Stomach (tissue), 9 donors: ENCODE results near the gene TC2N. TPM values are rescaled to one million over a fixed set of nuclear protein-coding genes. Genes with fewer than 3 reads are reported as not detected.
A peak's percentile ranks its signal among the peaks of the same experiment; 100 is the strongest.

Experiments used
- DNase-seq, 2 donors: peaks; one replicate each; pipeline versions ENCODE4 v3.0.0 to v3.0.0-alpha.2; 2013 to 2019
- H3K27ac ChIP-seq, 5 donors: fragments of 200-600 bp in 4 of 5; sonication (generic) in 4 of 5; one replicate each; pipeline ENCODE4 v1.5.1; 2013 to 2019; ENCODE audit warnings: mild to moderate bottlenecking in 1 of 5, moderate library complexity in 1 of 5
- H3K27me3 ChIP-seq, 3 donors: fragments of 200-600 bp; sonication (generic); one replicate each; pipeline ENCODE4 v1.5.1; 2017 to 2019; ENCODE audit warnings: mixed run types in 1 of 3
- H3K36me3 ChIP-seq, 4 donors: fragments of 200-600 bp; sonication (generic); 1 replicate in 3 of 4; 2 replicates in 1 of 4; pipeline ENCODE4 v1.5.1; 2016 to 2019
- H3K4me1 ChIP-seq, 4 donors: fragments of 200-600 bp; sonication (generic); one replicate each; pipeline ENCODE4 v1.5.1; 2016 to 2019
- H3K4me3 ChIP-seq, 4 donors: fragments of 200-600 bp; sonication (generic) in 3 of 4; one replicate each; pipeline ENCODE4 v1.5.1; 2016 to 2019; ENCODE audit warnings: mild to moderate bottlenecking in 1 of 4
- H3K9me3 ChIP-seq, 4 donors: fragments of 200-600 bp; sonication (generic); one replicate each; pipeline ENCODE4 v1.5.1; 2016 to 2019
- CTCF ChIP-seq, 7 experiments: fragments of 450-650 bp in 4 of 7; fragments of 200-600 bp in 3 of 7; sonication (generic) in 3 of 7; IDR thresholded peaks; one replicate each; pipeline ENCODE4 v1.5.1; 2016 to 2019; ENCODE audit warnings: antibody characterized with exemption in 7 of 7, control low read depth in 2 of 7, mild to moderate bottlenecking in 1 of 7
- EP300 ChIP-seq: sonication (generic); formaldehyde crosslinking; IDR thresholded peaks from one replicate; pipeline ENCODE4 v1.6.1; 2017; ENCODE audit warnings: antibody characterized with exemption
- POLR2A ChIP-seq, 4 donors: fragments of 450-650 bp; IDR thresholded peaks; one replicate each; pipeline ENCODE4 v1.6.1; 2016; ENCODE audit warnings: antibody characterized with exemption in 4 of 4, control low read depth in 2 of 4, mild to moderate bottlenecking in 1 of 4, moderate library complexity in 1 of 4
- POLR2AphosphoS5 ChIP-seq, 3 donors: sonication (generic); formaldehyde crosslinking; IDR thresholded peaks; one replicate each; pipeline ENCODE4 v1.6.1; 2016; ENCODE audit warnings: antibody characterized with exemption in 3 of 3
- WGBS, 5 donors: extraction: QIAGEN DNeasy Blood & Tissue Kit in 3 of 5; methylation state at CpG; one replicate each; pipeline versions ENCODE4 v1.1.5 to v1.1.7; 2013 to 2018; 5-methylcytosine and 5-hydroxymethylcytosine counted together
- intact Hi-C: fragments of 100-400 bp; cut with DNase I; formaldehyde crosslinking; loops from one replicate; pipeline ENCODE4 v1.15.1; 2023; ENCODE audit warnings: low total_unique reads
- polyA plus RNA-seq, 3 donors: library from polyadenylated mRNA; stranded (reverse); fragments of 200-250 nt; gene quantifications; one replicate each; pipeline ENCODE4 v1.2.3, GENCODE V29; 2013
- total RNA-seq, 5 donors: library from RNA; depleted of rRNA; stranded (reverse); fragments of >200 nt; gene quantifications; one replicate each; pipeline versions ENCODE4 v1.1.0 to v1.2.3, GENCODE V29; 2014 to 2016
- donor health status: healthy with polysubstance abuse.
- donor health status: Bipolar disorder and iron deficiency.
- donor health status: healthy.

The TC2N gene
- total and polyA plus RNA-seq, 8 donors: 15.6 to 162 (median 70.1) TPM

GRCh38 chr14:91837076-91837475, 30.3 kb downstream of the TC2N start:
- no peaks in the 10 kb centered on the region for H3K36me3 ChIP-seq
- peaks cover 10 to 39% (median 22%) of the 10 kb centered on the region in 4 donors for H3K4me1 ChIP-seq
- TF ChIP-seq POLR2AphosphoS5 (IDR thresholded peaks at IDR 0.05) (no peak), POLR2A (IDR thresholded peaks at IDR 0.05) (no peak), EP300 (no peak), CTCF (IDR thresholded peaks at IDR 0.05) (no peak)
- peak overlapping the region; percentile 88 to 96 (median 92) for H3K27ac ChIP-seq
- WGBS, 5 donors: 60 to 73% (median 66%) methylated on average over 11 to 12 of the region's 12 CpGs
- H3K9me3 ChIP-seq: no peaks in the 10 kb centered on the region
- intact Hi-C loops: no loop called here
- H3K27me3 ChIP-seq: peaks cover 0 to 25% (median 0%) of the 10 kb centered on the region in 3 donors
- H3K4me3 ChIP-seq: peak overlapping the region; percentile 55 to 80 (median 70)
- no peak for DNase-seq

GRCh38 chr14:91835920-91836843, 31.2 kb downstream of the TC2N start:
- H3K27me3 ChIP-seq: peaks cover 0 to 25% (median 0%) of the 10 kb centered on the region in 3 donors
- H3K36me3 ChIP-seq: no peaks in the 10 kb centered on the region
- H3K4me3 ChIP-seq: peak overlapping the region; percentile 55 to 80 (median 70)
- TF ChIP-seq POLR2A (IDR thresholded peaks at IDR 0.05): peak in 1 of 4 donors; percentile 48
- TF ChIP-seq EP300: no peak
- no peak for TF ChIP-seq CTCF (IDR thresholded peaks at IDR 0.05)
- peak; percentile 18 to 89 (median 75) for TF ChIP-seq POLR2AphosphoS5 (IDR thresholded peaks at IDR 0.05)
- H3K9me3 ChIP-seq: no peaks in the 10 kb centered on the region
- intact Hi-C loops: no loop called here
- H3K4me1 ChIP-seq: peaks cover 10 to 48% (median 26%) of the 10 kb centered on the region in 4 donors
- DNase-seq: peak; percentile 96
- WGBS, 5 donors: 0 to 3% (median 2%) methylated on average over 43 to 84 of the region's 84 CpGs
- peak overlapping the region; percentile 88 to 96 (median 92) for H3K27ac ChIP-seq

- intact Hi-C loops: no loop called here
- 4 to 24% (median 4%) methylated on average over 5 to 19 of the region's 19 CpGs for WGBS, 5 donors
- no peak for TF ChIP-seq CTCF (IDR thresholded peaks at IDR 0.05)
- TF ChIP-seq EP300: no peak
- TF ChIP-seq POLR2A (IDR thresholded peaks at IDR 0.05): no peak
- no peak for TF ChIP-seq POLR2AphosphoS5 (IDR thresholded peaks at IDR 0.05)
- Histone ChIP-seq H3K4me3 (peak overlapping the region; percentile 55 to 80 (median 70)), H3K9me3 (no peaks in the 10 kb centered on the region), H3K27me3 (peaks cover 0 to 25% (median 0%) of the 10 kb centered on the region in 3 donors), H3K27ac (peak overlapping the region; percentile 88 to 96 (median 92)), H3K4me1 (peaks cover 17 to 56% (median 30%) of the 10 kb centered on the region in 4 donors), H3K36me3 (no peaks in the 10 kb centered on the region)
- peak; percentile 34 to 49 for DNase-seq
Observed at GRCh38 chr14:91835197-91835919, 32.0 kb downstream of the TC2N start.

- no peak for DNase-seq
- Histone ChIP-seq H3K27ac (peak overlapping the region in 4 of 5 donors; percentile 50 to 96 (median 78)), H3K36me3 (no peaks in the 10 kb centered on the region), H3K4me3 (peak overlapping the region in 3 of 4 donors; percentile 55 to 80 (median 73)), H3K9me3 (no peaks in the 10 kb centered on the region), H3K4me1 (peaks cover 17 to 63% (median 37%) of the 10 kb centered on the region in 4 donors), H3K27me3 (peaks cover 0 to 25% (median 0%) of the 10 kb centered on the region in 3 donors)
- intact Hi-C loops: no loop called here
- TF ChIP-seq CTCF (IDR thresholded peaks at IDR 0.05) (no peak), EP300 (no peak), POLR2A (IDR thresholded peaks at IDR 0.05) (no peak), POLR2AphosphoS5 (IDR thresholded peaks at IDR 0.05) (no peak)
- 28 to 58% (median 50%) methylated on average over 2 of the region's 2 CpGs for WGBS, 5 donors
Observed at GRCh38 chr14:91834571-91834970, 32.8 kb downstream of the TC2N start.
